Measurements from ENCODE around the gene BTBD9.

DNA sequence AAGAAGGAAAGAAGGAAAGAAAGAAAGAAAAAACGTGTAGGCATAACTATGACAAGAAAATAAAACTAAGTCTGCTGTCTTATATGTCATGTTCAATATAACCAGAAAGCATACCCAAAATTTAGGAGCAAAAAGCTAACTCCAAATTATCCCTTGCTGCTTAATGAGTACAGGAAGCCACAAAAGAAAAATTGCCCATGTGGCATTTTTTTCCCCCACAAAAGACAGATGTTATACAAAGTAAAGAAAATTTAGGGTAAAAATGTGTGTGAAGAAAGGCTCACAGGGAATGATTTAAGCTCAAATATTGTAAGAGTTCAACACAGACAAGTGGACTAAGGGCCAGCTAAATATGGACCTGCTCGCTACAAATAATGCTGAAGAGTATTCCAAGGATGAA, 263.8 kb downstream of the BTBD9 start:
- TF ChIP-seq, protein P1, sequence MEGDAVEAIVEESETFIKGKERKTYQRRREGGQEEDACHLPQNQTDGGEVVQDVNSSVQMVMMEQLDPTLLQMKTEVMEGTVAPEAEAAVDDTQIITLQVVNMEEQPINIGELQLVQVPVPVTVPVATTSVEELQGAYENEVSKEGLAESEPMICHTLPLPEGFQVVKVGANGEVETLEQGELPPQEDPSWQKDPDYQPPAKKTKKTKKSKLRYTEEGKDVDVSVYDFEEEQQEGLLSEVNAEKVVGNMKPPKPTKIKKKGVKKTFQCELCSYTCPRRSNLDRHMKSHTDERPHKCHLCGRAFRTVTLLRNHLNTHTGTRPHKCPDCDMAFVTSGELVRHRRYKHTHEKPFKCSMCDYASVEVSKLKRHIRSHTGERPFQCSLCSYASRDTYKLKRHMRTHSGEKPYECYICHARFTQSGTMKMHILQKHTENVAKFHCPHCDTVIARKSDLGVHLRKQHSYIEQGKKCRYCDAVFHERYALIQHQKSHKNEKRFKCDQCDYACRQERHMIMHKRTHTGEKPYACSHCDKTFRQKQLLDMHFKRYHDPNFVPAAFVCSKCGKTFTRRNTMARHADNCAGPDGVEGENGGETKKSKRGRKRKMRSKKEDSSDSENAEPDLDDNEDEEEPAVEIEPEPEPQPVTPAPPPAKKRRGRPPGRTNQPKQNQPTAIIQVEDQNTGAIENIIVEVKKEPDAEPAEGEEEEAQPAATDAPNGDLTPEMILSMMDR (IDR thresholded peaks at IDR 0.05): no peak
- TF ChIP-seq POLR2A (IDR thresholded peaks at IDR 0.05) (no peak), POLR2AphosphoS5 (IDR thresholded peaks at IDR 0.05) (no peak)
